ENCODE data around the gene EPB41. TPM values are rescaled to one million over a fixed set of nuclear protein-coding genes. Genes with fewer than 3 reads are reported as not detected.

EPB41 gene
- total and polyA plus RNA-seq, 2 experiments from 2014 or later: 26.8 to 112 TPM

DNA sequence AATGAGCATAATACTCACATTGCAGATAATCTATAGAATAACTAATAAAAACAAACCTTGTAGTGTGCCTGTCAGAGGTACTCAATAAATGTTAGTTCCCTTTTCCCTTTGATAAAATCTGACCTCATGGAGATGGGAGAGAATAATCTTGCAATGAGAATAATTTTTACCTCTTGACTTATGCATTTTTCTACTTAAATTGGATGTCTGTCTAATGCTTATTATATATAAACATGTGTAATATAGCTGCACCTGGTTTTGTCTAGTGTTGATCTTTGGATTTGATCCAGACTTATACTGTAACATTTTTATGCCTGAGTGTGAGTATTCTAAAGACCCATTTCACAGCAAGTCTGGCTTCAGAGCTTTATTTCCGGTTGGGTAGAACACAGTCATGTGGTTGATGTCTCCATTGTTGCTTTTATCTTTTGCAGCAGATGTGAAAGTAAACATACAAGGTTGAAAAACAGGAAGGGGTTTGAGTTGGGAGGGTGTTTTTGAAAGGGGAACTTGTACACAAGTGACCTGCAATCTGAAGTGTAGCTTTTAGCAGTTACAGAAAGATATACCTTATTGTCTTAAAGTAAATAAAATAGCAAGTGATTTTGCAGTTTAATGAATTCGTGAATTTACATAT is 12.4 kb downstream of the EPB41 start (continued):
- TF ChIP-seq CTCF (conservative IDR thresholded peaks at IDR 0.05; ENCODE audit: low read depth in 2 of 2) (no peak), JUNB (IDR thresholded peaks at IDR 0.05; ENCODE audit: unreplicated experiment) (no peak), STAT1 (IDR thresholded peaks at IDR 0.05; ENCODE audit: unreplicated experiment) (no peak), ZNF331 (CRISPR knock-in tag; IDR thresholded peaks at IDR 0.05; ENCODE audit: low read depth) (no peak), CREB1 (CRISPR knock-in tag; IDR thresholded peaks at IDR 0.05; ENCODE audit: low read depth) (no peak)

GRCh38 chr1:28927266-28927647 is 12.9 kb downstream of the EPB41 start:
- Mint-ChIP-seq H3K27me3 (ENCODE audit: insufficient read depth, low read depth, poor library complexity) (no peaks in the 10 kb centered on the region), H3K9me3 (no peaks in the 10 kb centered on the region), H3K4me3 (no peak overlapping the region), H3K27ac (peak overlapping the region; percentile 81), H3K36me3 (ENCODE audit: low read depth) (no peaks in the 10 kb centered on the region), H3K4me1 (peaks cover 26% of the 10 kb centered on the region)
- no peaks in the 10 kb centered on the region for H3F3A ChIP-seq (replicated peaks; ENCODE audit: low read depth)
- no peak for DNase-seq (ENCODE audit: low spot score)
- H3K4me3 ChIP-seq: no peak overlapping the region
- H2AFZ ChIP-seq: no peak overlapping the region
- ATAC-seq: no peak
- H3K79me2 ChIP-seq (replicated peaks; ENCODE audit: insufficient read depth): peaks cover 99% of the 10 kb centered on the region
- no peaks in the 10 kb centered on the region for H3K36me3 ChIP-seq (ENCODE audit: insufficient read depth)
- H3K9me2 ChIP-seq (ENCODE audit: insufficient read depth): no peaks in the 10 kb centered on the region
- no peaks in the 10 kb centered on the region for H4K20me1 ChIP-seq (replicated peaks; ENCODE audit: insufficient read depth)
- H3K27ac ChIP-seq (ENCODE audit: low read depth): no peak overlapping the region
- H3K4me2 ChIP-seq: peak overlapping the region; percentile 10; the same call in 1 of the 2 replicates
- H3K27me3 ChIP-seq (ENCODE audit: insufficient read depth): no peaks in the 10 kb centered on the region
- H3K4me1 ChIP-seq (ENCODE audit: insufficient read depth): peaks cover 22% of the 10 kb centered on the region
- TF ChIP-seq, protein P1, sequence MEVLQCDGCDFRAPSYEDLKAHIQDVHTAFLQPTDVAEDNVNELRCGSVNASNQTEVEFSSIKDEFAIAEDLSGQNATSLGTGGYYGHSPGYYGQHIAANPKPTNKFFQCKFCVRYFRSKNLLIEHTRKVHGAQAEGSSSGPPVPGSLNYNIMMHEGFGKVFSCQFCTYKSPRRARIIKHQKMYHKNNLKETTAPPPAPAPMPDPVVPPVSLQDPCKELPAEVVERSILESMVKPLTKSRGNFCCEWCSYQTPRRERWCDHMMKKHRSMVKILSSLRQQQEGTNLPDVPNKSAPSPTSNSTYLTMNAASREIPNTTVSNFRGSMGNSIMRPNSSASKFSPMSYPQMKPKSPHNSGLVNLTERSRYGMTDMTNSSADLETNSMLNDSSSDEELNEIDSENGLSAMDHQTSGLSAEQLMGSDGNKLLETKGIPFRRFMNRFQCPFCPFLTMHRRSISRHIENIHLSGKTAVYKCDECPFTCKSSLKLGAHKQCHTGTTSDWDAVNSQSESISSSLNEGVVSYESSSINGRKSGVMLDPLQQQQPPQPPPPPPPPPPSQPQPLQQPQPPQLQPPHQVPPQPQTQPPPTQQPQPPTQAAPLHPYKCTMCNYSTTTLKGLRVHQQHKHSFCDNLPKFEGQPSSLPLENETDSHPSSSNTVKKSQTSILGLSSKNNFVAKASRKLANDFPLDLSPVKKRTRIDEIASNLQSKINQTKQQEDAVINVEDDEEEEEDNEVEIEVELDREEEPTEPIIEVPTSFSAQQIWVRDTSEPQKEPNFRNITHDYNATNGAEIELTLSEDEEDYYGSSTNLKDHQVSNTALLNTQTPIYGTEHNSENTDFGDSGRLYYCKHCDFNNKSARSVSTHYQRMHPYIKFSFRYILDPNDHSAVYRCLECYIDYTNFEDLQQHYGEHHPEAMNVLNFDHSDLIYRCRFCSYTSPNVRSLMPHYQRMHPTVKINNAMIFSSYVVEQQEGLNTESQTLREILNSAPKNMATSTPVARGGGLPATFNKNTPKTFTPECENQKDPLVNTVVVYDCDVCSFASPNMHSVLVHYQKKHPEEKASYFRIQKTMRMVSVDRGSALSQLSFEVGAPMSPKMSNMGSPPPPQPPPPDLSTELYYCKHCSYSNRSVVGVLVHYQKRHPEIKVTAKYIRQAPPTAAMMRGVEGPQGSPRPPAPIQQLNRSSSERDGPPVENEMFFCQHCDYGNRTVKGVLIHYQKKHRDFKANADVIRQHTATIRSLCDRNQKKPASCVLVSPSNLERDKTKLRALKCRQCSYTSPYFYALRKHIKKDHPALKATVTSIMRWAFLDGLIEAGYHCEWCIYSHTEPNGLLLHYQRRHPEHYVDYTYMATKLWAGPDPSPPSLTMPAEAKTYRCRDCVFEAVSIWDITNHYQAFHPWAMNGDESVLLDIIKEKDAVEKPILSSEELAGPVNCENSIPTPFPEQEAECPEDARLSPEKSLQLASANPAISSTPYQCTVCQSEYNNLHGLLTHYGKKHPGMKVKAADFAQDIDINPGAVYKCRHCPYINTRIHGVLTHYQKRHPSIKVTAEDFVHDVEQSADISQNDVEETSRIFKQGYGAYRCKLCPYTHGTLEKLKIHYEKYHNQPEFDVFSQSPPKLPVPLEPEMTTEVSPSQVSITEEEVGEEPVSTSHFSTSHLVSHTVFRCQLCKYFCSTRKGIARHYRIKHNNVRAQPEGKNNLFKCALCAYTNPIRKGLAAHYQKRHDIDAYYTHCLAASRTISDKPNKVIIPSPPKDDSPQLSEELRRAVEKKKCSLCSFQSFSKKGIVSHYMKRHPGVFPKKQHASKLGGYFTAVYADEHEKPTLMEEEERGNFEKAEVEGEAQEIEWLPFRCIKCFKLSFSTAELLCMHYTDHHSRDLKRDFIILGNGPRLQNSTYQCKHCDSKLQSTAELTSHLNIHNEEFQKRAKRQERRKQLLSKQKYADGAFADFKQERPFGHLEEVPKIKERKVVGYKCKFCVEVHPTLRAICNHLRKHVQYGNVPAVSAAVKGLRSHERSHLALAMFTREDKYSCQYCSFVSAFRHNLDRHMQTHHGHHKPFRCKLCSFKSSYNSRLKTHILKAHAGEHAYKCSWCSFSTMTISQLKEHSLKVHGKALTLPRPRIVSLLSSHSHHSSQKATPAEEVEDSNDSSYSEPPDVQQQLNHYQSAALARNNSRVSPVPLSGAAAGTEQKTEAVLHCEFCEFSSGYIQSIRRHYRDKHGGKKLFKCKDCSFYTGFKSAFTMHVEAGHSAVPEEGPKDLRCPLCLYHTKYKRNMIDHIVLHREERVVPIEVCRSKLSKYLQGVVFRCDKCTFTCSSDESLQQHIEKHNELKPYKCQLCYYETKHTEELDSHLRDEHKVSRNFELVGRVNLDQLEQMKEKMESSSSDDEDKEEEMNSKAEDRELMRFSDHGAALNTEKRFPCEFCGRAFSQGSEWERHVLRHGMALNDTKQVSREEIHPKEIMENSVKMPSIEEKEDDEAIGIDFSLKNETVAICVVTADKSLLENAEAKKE (CRISPR knock-in tag; IDR thresholded peaks at IDR 0.05): no peak
- no peak for TF ChIP-seq CTCF (conservative IDR thresholded peaks at IDR 0.05; ENCODE audit: low read depth in 2 of 2)
- no peak for TF ChIP-seq ZNF331 (CRISPR knock-in tag; IDR thresholded peaks at IDR 0.05; ENCODE audit: low read depth)
- TF ChIP-seq, protein P2, sequence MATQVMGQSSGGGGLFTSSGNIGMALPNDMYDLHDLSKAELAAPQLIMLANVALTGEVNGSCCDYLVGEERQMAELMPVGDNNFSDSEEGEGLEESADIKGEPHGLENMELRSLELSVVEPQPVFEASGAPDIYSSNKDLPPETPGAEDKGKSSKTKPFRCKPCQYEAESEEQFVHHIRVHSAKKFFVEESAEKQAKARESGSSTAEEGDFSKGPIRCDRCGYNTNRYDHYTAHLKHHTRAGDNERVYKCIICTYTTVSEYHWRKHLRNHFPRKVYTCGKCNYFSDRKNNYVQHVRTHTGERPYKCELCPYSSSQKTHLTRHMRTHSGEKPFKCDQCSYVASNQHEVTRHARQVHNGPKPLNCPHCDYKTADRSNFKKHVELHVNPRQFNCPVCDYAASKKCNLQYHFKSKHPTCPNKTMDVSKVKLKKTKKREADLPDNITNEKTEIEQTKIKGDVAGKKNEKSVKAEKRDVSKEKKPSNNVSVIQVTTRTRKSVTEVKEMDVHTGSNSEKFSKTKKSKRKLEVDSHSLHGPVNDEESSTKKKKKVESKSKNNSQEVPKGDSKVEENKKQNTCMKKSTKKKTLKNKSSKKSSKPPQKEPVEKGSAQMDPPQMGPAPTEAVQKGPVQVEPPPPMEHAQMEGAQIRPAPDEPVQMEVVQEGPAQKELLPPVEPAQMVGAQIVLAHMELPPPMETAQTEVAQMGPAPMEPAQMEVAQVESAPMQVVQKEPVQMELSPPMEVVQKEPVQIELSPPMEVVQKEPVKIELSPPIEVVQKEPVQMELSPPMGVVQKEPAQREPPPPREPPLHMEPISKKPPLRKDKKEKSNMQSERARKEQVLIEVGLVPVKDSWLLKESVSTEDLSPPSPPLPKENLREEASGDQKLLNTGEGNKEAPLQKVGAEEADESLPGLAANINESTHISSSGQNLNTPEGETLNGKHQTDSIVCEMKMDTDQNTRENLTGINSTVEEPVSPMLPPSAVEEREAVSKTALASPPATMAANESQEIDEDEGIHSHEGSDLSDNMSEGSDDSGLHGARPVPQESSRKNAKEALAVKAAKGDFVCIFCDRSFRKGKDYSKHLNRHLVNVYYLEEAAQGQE (IDR thresholded peaks at IDR 0.05; ENCODE audit: unreplicated experiment): no peak
- no peak for TF ChIP-seq NANOG (IDR thresholded peaks at IDR 0.05; ENCODE audit: borderline replicate concordance)
- TF ChIP-seq EZH2phosphoT487 (IDR thresholded peaks at IDR 0.05; ENCODE audit: unreplicated experiment): no peak
- no peak for TF ChIP-seq CREB1 (CRISPR knock-in tag; IDR thresholded peaks at IDR 0.05; ENCODE audit: low read depth)
- no peak for TF ChIP-seq JUNB (IDR thresholded peaks at IDR 0.05; ENCODE audit: unreplicated experiment)
